GM12878 (cell line): ENCODE measurements around the gene SLC16A6. TPM values are rescaled to one million over a fixed set of nuclear protein-coding genes. Genes with fewer than 3 reads are reported as not detected.

ENCODE experiments used
- ATAC-seq: fragments of 200-7000 bp; cut with Tn5 transposase; 3 replicates; pipeline ENCODE4 v1.9.1; 2020; ENCODE audit warnings: mild to moderate bottlenecking, moderate library complexity
- BruUV-seq: library from RNA; stranded (reverse); fragments of 400-500 nt; replicated peaks from 2 replicates; lab custom pipeline; 2021; lab: Mats Ljungman, UMichigan
- CTCF ChIA-PET: fragments of 300-600 bp; sonication (Branson Sonifier 250); formaldehyde crosslinking; extraction: SDS; loops from one replicate; lab custom pipeline; 2021; ENCODE audit warnings: inconsistent platforms; lab: Yijun Ruan, JAX
- POLR2A ChIA-PET: fragments of 350-600 bp; formaldehyde crosslinking; extraction: SDS; loops from one replicate; lab custom pipeline; 2021; ENCODE audit warnings: inconsistent platforms; lab: Charles Lee
- RAD21 ChIA-PET: fragments of 300-600 bp; sonication (Branson Sonifier 250); formaldehyde crosslinking; loops from one replicate; lab custom pipeline; 2023; ENCODE audit warnings: antibody characterized with exemption; ENCODE audit not compliant: unreplicated experiment; lab: Charles Lee
- SMC1A ChIA-PET: fragments of 300-600 bp; sonication (Branson Sonifier 250); formaldehyde crosslinking; loops from one replicate; lab custom pipeline; 2023; ENCODE audit not compliant: unreplicated experiment, uncharacterized antibody; lab: Charles Lee
- DNase-seq: peaks from one replicate; pipeline ENCODE4 v3.0.0-alpha.2; 2011; ENCODE audit warnings: low read depth, low spot score
- FAIRE-seq: peaks from 3 replicates; lab custom pipeline; 2011; peaks lifted over from hg19 to GRCh38; lab: Jason Lieb, UNC
- H2AFZ ChIP-seq: 2 replicates; pipeline ENCODE4 v1.6.0; 2011; ENCODE audit warnings: low read depth, low read length, control low read depth; ENCODE audit not compliant: control insufficient read depth
- H3K27ac ChIP-seq: 2 replicates; pipeline ENCODE4 v1.5.1; 2011; ENCODE audit warnings: control low read depth; ENCODE audit not compliant: control insufficient read depth, insufficient read depth
- H3K27me3 ChIP-seq, 2 experiments: replicated peaks in 1 of 2; 2 replicates each; pipeline versions ENCODE4 v1.6.0 to v1.6.1; 2011; ENCODE audit warnings: low read length in 1 of 2; ENCODE audit not compliant: control insufficient read depth in 2 of 2, insufficient read depth in 2 of 2
- H3K36me3 ChIP-seq, 2 experiments: 2 replicates each; pipeline ENCODE4 v1.5.1; 2011; ENCODE audit warnings: low read length in 1 of 2; ENCODE audit not compliant: control insufficient read depth in 2 of 2, insufficient read depth in 2 of 2
- H3K4me1 ChIP-seq: 2 replicates; pipeline ENCODE4 v1.6.1; 2011; ENCODE audit warnings: mild to moderate bottlenecking, low read length, moderate library complexity, mixed read lengths; ENCODE audit not compliant: control insufficient read depth, insufficient read depth
- H3K4me2 ChIP-seq: 2 replicates; pipeline ENCODE4 v1.6.0; 2011; ENCODE audit warnings: control low read depth; ENCODE audit not compliant: control insufficient read depth, insufficient read depth
- H3K4me3 ChIP-seq: fragments of 200-600 bp; sonication (generic); 2 replicates; pipeline ENCODE4 v1.5.1; 2016
- H3K79me2 ChIP-seq: 2 replicates; pipeline ENCODE4 v1.6.0; 2011; ENCODE audit warnings: low read length; ENCODE audit not compliant: control insufficient read depth, insufficient read depth
- H3K9ac ChIP-seq: 2 replicates; pipeline ENCODE4 v1.8.0; 2011; ENCODE audit warnings: low read length, control low read depth, mixed read lengths; ENCODE audit not compliant: control insufficient read depth, insufficient read depth
- H3K9me3 ChIP-seq: replicated peaks from 3 replicates; pipeline ENCODE4 v1.5.1; 2011; ENCODE audit warnings: mild to moderate bottlenecking, low read length; ENCODE audit not compliant: control insufficient read depth, insufficient read depth
- H4K20me1 ChIP-seq: 2 replicates; pipeline ENCODE4 v1.6.0; 2011; ENCODE audit not compliant: control insufficient read depth, insufficient read depth
- RUNX3 ChIP-seq: IDR thresholded peaks from 2 replicates; pipeline ENCODE4 v1.6.1; 2012; ENCODE audit warnings: low read length, inconsistent platforms
- YBX1 ChIP-seq: fragments of 450-650 bp; IDR thresholded peaks from 2 replicates; pipeline ENCODE4 v1.6.1; 2016; ENCODE audit warnings: antibody characterized with exemption
- ZNF274 ChIP-seq: IDR thresholded peaks from one replicate; pipeline ENCODE4 v1.8.0; 2011; ENCODE audit not compliant: insufficient read length, insufficient read depth
- WGBS: methylation state at CpG from one replicate; pipeline ENCODE4 v1.1.6; 2016; ENCODE audit warnings: low lambda C conversion rate; ENCODE audit not compliant: insufficient replicate concordance, insufficient coverage; ENCODE audit errors: missing lambda C conversion rate; 5-methylcytosine and 5-hydroxymethylcytosine counted together
- in situ Hi-C: fragments of 300-500 bp; cut with MboI; formaldehyde crosslinking; loops from 9 replicates; pipeline ENCODE4 v1.14.3; 2018; ENCODE audit warnings: mixed read lengths
- intact Hi-C: fragments of 100-400 bp; cut with micrococcal nuclease; formaldehyde crosslinking; loops from one replicate; pipeline ENCODE4 v1.14.2; 2022; ENCODE audit not compliant: unreplicated experiment
- polyA plus RNA-seq, 11 experiments: library from polyadenylated mRNA; depleted of rRNA in 4 of 11; unstranded in 6 of 11; stranded (reverse) in 5 of 11; fragments of >200 nt; fragmentation: Nextera tagmentation in 4 of 11; fragmentation: Illumina TruSeq in 1 of 11; extraction: Ambion mirVana in 4 of 11; extraction: Trizol in 1 of 11; gene quantifications; 1 replicate in 1 of 11; 2 replicates in 10 of 11; pipeline versions ENCODE4 v1.2.1 to v1.2.3, GENCODE V29; 2011 to 2016; ENCODE audit warnings: inconsistent platforms in 2 of 11, missing spikeins in 2 of 11, low read depth in 1 of 11
- total RNA-seq, 4 experiments: library from RNA; depleted of rRNA in 3 of 4; stranded (reverse); fragments of >200 nt in 3 of 4; fragmentation: Illumina TruSeq in 1 of 4; extraction: Trizol in 1 of 4; gene quantifications; 2 replicates each; pipeline versions ENCODE4 v1.2.1 to v1.2.3, GENCODE V29; 2013 to 2021
- TF ChIP-seq, protein P1 (sequence below): fragments of 150-350 bp; IDR thresholded peaks from 2 replicates; pipeline ENCODE4 v1.6.1; 2016; ENCODE audit warnings: low read depth, low read length

Gene SLC16A6
- total and polyA plus RNA-seq, 10 of the 15 experiments (the other 5 are each of a cell fraction or from before 2014, with no cell fraction given): 2.4 to 8.8 (median 6.0) TPM

DNA sequence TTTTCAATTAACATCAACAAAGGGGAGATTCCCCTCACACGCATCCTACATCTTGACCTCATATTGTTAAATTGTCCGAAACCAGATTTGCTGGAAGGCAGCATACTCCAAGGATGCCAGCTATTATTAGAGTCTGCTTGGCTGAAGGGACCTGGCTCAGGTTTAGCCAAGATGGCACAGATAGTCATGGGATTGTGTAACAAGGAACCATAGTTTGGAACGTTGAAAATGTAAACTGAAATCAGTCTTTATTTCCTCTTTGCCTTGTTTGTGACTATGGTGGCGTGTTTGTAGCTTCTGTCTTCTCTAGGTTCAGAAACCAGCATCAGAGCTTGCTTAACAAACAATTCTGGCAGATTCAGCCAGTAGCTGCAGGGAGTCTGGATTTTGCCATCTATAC is 6.3 kb upstream of the SLC16A6 start:
- Histone ChIP-seq H3K36me3 (no peaks in the 10 kb centered on the region), H3K27me3 (no peaks in the 10 kb centered on the region), H3K27ac (no peak overlapping the region), H3K4me1 (peaks cover 9% of the 10 kb centered on the region; the same call in 1 of the 2 replicates), H3K9me3 (no peaks in the 10 kb centered on the region), H3K79me2 (peaks cover 6% of the 10 kb centered on the region), H3K9ac (no peak overlapping the region)
- CTCF ChIA-PET: interaction anchor here (0.7 to 1.3 kb wide), 3 partner anchors 9 to 102 kb away, joined by 3 to 4 read pairs (median 3); no protein-coding TSS in a partner anchor
- WGBS: 76% methylated on average over 4 of the region's 4 CpGs
- POLR2A ChIA-PET: no interaction called here
- no peak for TF ChIP-seq YBX1
- no peak for TF ChIP-seq ZNF274
- TF ChIP-seq, all 136 proteins: peak for 0
- ChIA-PET SMC1A (no interaction called here), RAD21 (no interaction called here)
- BruUV-seq: no TSS peak
- no peak overlapping the region for H3K4me3 ChIP-seq
- FAIRE-seq: no peak
- DNase-seq: no peak
- no peak overlapping the region for H2AFZ ChIP-seq
- intact Hi-C loops (no loop called here), in situ Hi-C loops (no loop called here)
- ATAC-seq: no peak
- H4K20me1 ChIP-seq: no peaks in the 10 kb centered on the region
- no peak overlapping the region for H3K4me2 ChIP-seq

DNA sequence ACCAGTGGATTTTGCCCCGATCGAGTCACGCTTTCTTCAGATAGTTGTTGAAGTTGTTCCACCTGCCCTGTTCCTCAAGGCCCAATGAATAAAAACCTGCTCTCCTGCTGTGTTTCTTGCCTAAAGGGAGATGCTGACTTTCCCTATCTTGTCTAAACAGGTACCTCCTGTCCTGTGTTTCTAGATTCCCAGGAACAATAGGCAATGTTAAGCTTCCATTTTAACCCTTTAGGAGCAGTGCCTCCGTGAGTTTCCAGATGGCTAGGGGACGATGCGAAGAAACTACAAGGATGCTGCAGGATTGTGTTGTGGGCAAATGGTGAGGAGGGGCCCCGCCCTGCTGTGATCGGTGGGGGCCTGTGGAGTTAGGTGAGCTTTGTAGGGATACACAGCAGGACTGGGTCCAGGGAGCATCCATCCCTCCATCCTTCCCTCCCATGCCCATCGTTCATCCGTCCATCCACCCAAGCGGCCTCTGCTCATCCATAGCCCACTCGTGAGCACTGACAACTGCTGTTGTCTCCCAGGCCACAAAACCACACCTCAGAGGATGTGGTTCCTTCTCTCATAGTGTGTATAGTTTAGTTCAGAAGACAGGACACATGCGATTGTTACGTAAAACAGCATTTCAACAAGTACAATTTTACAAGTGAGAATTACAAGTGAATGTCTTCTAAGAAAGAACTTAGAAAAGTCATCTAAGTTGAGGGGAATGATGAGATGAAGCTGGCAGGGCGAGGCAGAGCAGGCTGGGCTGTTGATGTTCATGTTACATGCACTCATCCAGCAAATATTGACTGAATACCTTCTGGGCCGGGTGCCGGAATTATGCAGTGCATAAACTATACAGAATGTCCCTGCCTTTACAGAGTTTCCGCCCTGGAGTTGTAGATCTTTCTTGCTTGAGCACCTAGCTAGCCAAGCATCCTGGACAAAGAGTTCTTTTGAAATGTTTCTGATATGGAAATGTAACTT is 5.6 kb upstream of the SLC16A6 start:
- no TSS peak for BruUV-seq
- CTCF ChIA-PET: interaction anchor here (0.6 to 1.3 kb wide), 4 partner anchors 10 to 166 kb away, joined by 3 to 4 read pairs (median 3); no protein-coding TSS in a partner anchor
- no peak for DNase-seq

More for the DNA sequence above, 5.6 kb upstream of the SLC16A6 start:
- WGBS: 75% methylated on average over 18 of the region's 18 CpGs
- Histone ChIP-seq H4K20me1 (no peaks in the 10 kb centered on the region), H3K4me3 (no peak overlapping the region), H3K4me2 (no peak overlapping the region), H3K4me1 (peaks cover 9% of the 10 kb centered on the region; the same call in 1 of the 2 replicates), H3K27me3 (no peaks in the 10 kb centered on the region), H3K9ac (no peak overlapping the region), H3K79me2 (peaks cover 6% of the 10 kb centered on the region), H3K27ac (no peak overlapping the region), H2AFZ (no peak overlapping the region), H3K36me3 (no peaks in the 10 kb centered on the region), H3K9me3 (no peaks in the 10 kb centered on the region)
- intact Hi-C loops (no loop called here), in situ Hi-C loops (no loop called here)
- POLR2A ChIA-PET: interaction anchor here (0.7 kb wide), 1 partner anchor 1218 kb away, joined by 3 read pairs; no protein-coding TSS in a partner anchor
- ATAC-seq (no peak), FAIRE-seq (no peak)
- TF ChIP-seq RUNX3: peak; percentile 71
- TF ChIP-seq, protein P1, sequence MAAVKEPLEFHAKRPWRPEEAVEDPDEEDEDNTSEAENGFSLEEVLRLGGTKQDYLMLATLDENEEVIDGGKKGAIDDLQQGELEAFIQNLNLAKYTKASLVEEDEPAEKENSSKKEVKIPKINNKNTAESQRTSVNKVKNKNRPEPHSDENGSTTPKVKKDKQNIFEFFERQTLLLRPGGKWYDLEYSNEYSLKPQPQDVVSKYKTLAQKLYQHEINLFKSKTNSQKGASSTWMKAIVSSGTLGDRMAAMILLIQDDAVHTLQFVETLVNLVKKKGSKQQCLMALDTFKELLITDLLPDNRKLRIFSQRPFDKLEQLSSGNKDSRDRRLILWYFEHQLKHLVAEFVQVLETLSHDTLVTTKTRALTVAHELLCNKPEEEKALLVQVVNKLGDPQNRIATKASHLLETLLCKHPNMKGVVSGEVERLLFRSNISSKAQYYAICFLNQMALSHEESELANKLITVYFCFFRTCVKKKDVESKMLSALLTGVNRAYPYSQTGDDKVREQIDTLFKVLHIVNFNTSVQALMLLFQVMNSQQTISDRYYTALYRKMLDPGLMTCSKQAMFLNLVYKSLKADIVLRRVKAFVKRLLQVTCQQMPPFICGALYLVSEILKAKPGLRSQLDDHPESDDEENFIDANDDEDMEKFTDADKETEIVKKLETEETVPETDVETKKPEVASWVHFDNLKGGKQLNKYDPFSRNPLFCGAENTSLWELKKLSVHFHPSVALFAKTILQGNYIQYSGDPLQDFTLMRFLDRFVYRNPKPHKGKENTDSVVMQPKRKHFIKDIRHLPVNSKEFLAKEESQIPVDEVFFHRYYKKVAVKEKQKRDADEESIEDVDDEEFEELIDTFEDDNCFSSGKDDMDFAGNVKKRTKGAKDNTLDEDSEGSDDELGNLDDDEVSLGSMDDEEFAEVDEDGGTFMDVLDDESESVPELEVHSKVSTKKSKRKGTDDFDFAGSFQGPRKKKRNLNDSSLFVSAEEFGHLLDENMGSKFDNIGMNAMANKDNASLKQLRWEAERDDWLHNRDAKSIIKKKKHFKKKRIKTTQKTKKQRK: no peak
- SMC1A ChIA-PET: no interaction called here
- RAD21 ChIA-PET: interaction anchor here (0.6 kb wide), 1 partner anchor 318 kb away, joined by 3 read pairs; no protein-coding TSS in a partner anchor
